ENCODE measurements around the gene F3.

DNA sequence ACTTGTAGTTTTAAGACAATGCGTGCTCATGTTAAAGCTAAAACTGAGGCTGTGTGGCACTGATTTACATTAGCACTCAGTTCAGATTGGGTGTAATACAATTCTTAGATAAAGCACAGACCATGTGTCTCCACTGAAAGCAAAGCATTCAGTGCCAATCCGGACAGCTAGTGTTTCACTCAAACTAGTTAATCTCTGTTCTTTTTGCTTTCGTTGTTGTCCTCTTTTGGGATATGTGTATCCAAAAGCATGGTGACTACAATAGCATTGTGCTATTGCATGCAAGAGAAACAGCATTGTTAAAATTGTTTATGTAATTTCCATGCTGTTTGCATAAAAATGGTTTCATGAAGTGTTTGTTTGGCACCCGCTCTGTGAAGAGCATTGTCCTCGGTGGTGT, 54.6 kb downstream of the F3 start:
- TF ChIP-seq, protein P1, sequence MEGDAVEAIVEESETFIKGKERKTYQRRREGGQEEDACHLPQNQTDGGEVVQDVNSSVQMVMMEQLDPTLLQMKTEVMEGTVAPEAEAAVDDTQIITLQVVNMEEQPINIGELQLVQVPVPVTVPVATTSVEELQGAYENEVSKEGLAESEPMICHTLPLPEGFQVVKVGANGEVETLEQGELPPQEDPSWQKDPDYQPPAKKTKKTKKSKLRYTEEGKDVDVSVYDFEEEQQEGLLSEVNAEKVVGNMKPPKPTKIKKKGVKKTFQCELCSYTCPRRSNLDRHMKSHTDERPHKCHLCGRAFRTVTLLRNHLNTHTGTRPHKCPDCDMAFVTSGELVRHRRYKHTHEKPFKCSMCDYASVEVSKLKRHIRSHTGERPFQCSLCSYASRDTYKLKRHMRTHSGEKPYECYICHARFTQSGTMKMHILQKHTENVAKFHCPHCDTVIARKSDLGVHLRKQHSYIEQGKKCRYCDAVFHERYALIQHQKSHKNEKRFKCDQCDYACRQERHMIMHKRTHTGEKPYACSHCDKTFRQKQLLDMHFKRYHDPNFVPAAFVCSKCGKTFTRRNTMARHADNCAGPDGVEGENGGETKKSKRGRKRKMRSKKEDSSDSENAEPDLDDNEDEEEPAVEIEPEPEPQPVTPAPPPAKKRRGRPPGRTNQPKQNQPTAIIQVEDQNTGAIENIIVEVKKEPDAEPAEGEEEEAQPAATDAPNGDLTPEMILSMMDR (IDR thresholded peaks at IDR 0.05) = no peak
- TF ChIP-seq, protein P2, sequence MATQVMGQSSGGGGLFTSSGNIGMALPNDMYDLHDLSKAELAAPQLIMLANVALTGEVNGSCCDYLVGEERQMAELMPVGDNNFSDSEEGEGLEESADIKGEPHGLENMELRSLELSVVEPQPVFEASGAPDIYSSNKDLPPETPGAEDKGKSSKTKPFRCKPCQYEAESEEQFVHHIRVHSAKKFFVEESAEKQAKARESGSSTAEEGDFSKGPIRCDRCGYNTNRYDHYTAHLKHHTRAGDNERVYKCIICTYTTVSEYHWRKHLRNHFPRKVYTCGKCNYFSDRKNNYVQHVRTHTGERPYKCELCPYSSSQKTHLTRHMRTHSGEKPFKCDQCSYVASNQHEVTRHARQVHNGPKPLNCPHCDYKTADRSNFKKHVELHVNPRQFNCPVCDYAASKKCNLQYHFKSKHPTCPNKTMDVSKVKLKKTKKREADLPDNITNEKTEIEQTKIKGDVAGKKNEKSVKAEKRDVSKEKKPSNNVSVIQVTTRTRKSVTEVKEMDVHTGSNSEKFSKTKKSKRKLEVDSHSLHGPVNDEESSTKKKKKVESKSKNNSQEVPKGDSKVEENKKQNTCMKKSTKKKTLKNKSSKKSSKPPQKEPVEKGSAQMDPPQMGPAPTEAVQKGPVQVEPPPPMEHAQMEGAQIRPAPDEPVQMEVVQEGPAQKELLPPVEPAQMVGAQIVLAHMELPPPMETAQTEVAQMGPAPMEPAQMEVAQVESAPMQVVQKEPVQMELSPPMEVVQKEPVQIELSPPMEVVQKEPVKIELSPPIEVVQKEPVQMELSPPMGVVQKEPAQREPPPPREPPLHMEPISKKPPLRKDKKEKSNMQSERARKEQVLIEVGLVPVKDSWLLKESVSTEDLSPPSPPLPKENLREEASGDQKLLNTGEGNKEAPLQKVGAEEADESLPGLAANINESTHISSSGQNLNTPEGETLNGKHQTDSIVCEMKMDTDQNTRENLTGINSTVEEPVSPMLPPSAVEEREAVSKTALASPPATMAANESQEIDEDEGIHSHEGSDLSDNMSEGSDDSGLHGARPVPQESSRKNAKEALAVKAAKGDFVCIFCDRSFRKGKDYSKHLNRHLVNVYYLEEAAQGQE (IDR thresholded peaks at IDR 0.05; ENCODE audit: low read depth, low read length) = no peak
- no peak for TF ChIP-seq FOXM1 (IDR thresholded peaks at IDR 0.05; ENCODE audit: low read depth)
- TF ChIP-seq SIN3A (IDR thresholded peaks at IDR 0.05; ENCODE audit: borderline replicate concordance, low read depth, low read length) = no peak
- TF ChIP-seq NFIC (IDR thresholded peaks at IDR 0.05; ENCODE audit: borderline replicate concordance) = no peak
- no peak for TF ChIP-seq MXI1 (IDR thresholded peaks at IDR 0.05; ENCODE audit: low read depth, low read length)
- no peak for TF ChIP-seq TAF1 (IDR thresholded peaks at IDR 0.05; ENCODE audit: borderline replicate concordance, low read depth, low read length)
- TF ChIP-seq EZH2phosphoT487 (IDR thresholded peaks at IDR 0.05; ENCODE audit: borderline replicate concordance, low read depth) = no peak
- no peak for TF ChIP-seq POLR2AphosphoS5 (IDR thresholded peaks at IDR 0.05; ENCODE audit: low read depth, low read length)
- TF ChIP-seq RFX5 (IDR thresholded peaks at IDR 0.05; ENCODE audit: low read length) = no peak
- TF ChIP-seq, protein P3, sequence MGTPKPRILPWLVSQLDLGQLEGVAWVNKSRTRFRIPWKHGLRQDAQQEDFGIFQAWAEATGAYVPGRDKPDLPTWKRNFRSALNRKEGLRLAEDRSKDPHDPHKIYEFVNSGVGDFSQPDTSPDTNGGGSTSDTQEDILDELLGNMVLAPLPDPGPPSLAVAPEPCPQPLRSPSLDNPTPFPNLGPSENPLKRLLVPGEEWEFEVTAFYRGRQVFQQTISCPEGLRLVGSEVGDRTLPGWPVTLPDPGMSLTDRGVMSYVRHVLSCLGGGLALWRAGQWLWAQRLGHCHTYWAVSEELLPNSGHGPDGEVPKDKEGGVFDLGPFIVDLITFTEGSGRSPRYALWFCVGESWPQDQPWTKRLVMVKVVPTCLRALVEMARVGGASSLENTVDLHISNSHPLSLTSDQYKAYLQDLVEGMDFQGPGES (IDR thresholded peaks at IDR 0.05; ENCODE audit: low read depth, low read length) = no peak
- no peak for TF ChIP-seq RXRA (IDR thresholded peaks at IDR 0.05; ENCODE audit: borderline replicate concordance, low read depth)
- TF ChIP-seq EP300 (IDR thresholded peaks at IDR 0.05; ENCODE audit: borderline replicate concordance in 1 of 2, low read depth in 1 of 2, low read length in 1 of 2) = no peak
